Midbrain (tissue), 1 donor: ENCODE results near the gene HOXA3.

ENCODE experiments used
- DNase-seq: peaks from one replicate; lab custom pipeline; 2025; lab: John Stamatoyannopoulos, UW

HOXA3 gene

GRCh38 chr7:27189295-27189996 is 37.1 kb upstream of the HOXA3 start:
- no peak for DNase-seq

GRCh38 chr7:27188386-27189294 is 36.3 kb upstream of the HOXA3 start:
- no peak for DNase-seq

GRCh38 chr7:27187475-27188385 is 35.3 kb upstream of the HOXA3 start:
- DNase-seq: no peak

GRCh38 chr7:27186668-27187474 is 34.5 kb upstream of the HOXA3 start:
- no peak for DNase-seq

GRCh38 chr7:27185854-27186667 is 33.7 kb upstream of the HOXA3 start:
- DNase-seq: no peak

- DNase-seq: no peak
Observed at GRCh38 chr7:27185013-27185853, 32.9 kb upstream of the HOXA3 start, which contains the start of gene HOXA11. TSS of gene HOXA11 (minus strand) at chr7:27185232. CDS start at chr7:27185144, 88 bp downstream.

- no peak for DNase-seq
Observed at GRCh38 chr7:27184337-27185012, 32.1 kb upstream of the HOXA3 start.

- DNase-seq: no peak
Observed at GRCh38 chr7:27183682-27184336, 31.4 kb upstream of the HOXA3 start.

GRCh38 chr7:27182861-27183681 is 30.7 kb upstream of the HOXA3 start:
- DNase-seq: no peak

GRCh38 chr7:27182285-27182841 is 30.0 kb upstream of the HOXA3 start:
- no peak for DNase-seq

GRCh38 chr7:27181795-27182275 is 29.5 kb upstream of the HOXA3 start:
- DNase-seq: no peak

- DNase-seq: no peak
Observed at GRCh38 chr7:27180431-27181420, 28.3 kb upstream of the HOXA3 start.

- DNase-seq: peak; percentile 26
Observed at GRCh38 chr7:27179503-27180430, 27.4 kb upstream of the HOXA3 start.

GRCh38 chr7:27179030-27179429 is 26.6 kb upstream of the HOXA3 start:
- DNase-seq: no peak
